Psoas muscle (tissue), 8 donors: Measurements from ENCODE around the gene TOP3A. TPM values are rescaled to one million over a fixed set of nuclear protein-coding genes. Genes with fewer than 3 reads are reported as not detected.
"Not testable (repeated sequence)": the region's sequence is repeated elsewhere in the genome, so short reads cannot be mapped to it uniquely, and the experiment has no call there.

Source experiments
- ATAC-seq, 4 donors: fragments of 200-7000 bp; cut with Tn5 transposase; one replicate each; pipeline ENCODE4 v1.9.1; 2020; ENCODE audit warnings: moderate library complexity in 3 of 4, mild to moderate bottlenecking in 2 of 4
- DNase-seq, 2 donors: peaks; one replicate each; pipeline ENCODE4 v3.0.0-alpha.2; 2020
- H3K27ac ChIP-seq: fragments of 200-600 bp; one replicate; pipeline ENCODE4 v1.8.0; 2022
- H3K27me3 ChIP-seq, 3 donors: fragments of 200-600 bp in 1 of 3; one replicate each; pipeline versions ENCODE4 v1.6.1 to v1.8.0; 2013 to 2022; ENCODE audit warnings: low read length in 2 of 3, mild to moderate bottlenecking in 2 of 3, moderate library complexity in 1 of 3; ENCODE audit not compliant: insufficient read depth in 3 of 3
- H3K36me3 ChIP-seq, 2 donors: fragments of 200-600 bp in 1 of 2; one replicate each; pipeline versions ENCODE4 v1.6.1 to v1.8.0; 2013 to 2022; ENCODE audit warnings: low read depth in 1 of 2, mild to moderate bottlenecking in 1 of 2, moderate library complexity in 1 of 2; ENCODE audit not compliant: insufficient read depth in 1 of 2
- H3K4me1 ChIP-seq: fragments of 200-600 bp; one replicate; pipeline ENCODE4 v1.8.0; 2022
- H3K4me3 ChIP-seq: fragments of 200-600 bp; one replicate; pipeline ENCODE4 v1.8.0; 2022; ENCODE audit warnings: mild to moderate bottlenecking
- H3K9me3 ChIP-seq: fragments of 200-600 bp; one replicate; pipeline ENCODE4 v1.8.0; 2022
- CTCF ChIP-seq: fragments of 200-600 bp; IDR thresholded peaks from one replicate; pipeline ENCODE4 v1.8.0; 2022; ENCODE audit warnings: antibody characterized with exemption
- WGBS, 3 donors: extraction: QIAGEN DNeasy Blood & Tissue Kit; methylation state at CpG; one replicate each; pipeline versions ENCODE4 v1.1.6 to v1.1.7; 2013; 5-methylcytosine and 5-hydroxymethylcytosine counted together
- intact Hi-C, 2 donors: fragments of 100-400 bp; cut with DNase I; formaldehyde crosslinking; loops; one replicate each; pipeline versions ENCODE4 v1.11.0 to v1.14.2; 2022
- polyA plus RNA-seq, 3 donors: library from polyadenylated mRNA; stranded (reverse); fragments of 200-250 nt; gene quantifications; one replicate each; pipeline ENCODE4 v1.2.3, GENCODE V29; 2013
- total RNA-seq, 4 donors: library from RNA; stranded (reverse); fragmentation: NEBNext Ultra II Directional in 2 of 4; extraction: Animal tissue kit (Norgen Biotek cat#: 25700) in 2 of 4; gene quantifications; one replicate each; pipeline versions ENCODE4 v1.2.1 to v1.2.4, GENCODE V29; 2021 to 2023
- donor health status: healthy with polysubstance abuse.
- donor health status: DM: no; HTN: no; CAD: no; lungs with moderate emphysema.
- donor health status: Bipolar disorder and iron deficiency.
- donor health status: healthy.
- donor health status: DM: yes; HTN: yes; CAD: no.
- donor health status: DM: no; HTN: no; CAD: no.
- donor health status: DM: no; HTN: no; CAD: no.
- donor health status: DM: yes; HTN: yes; CAD: no.

The TOP3A gene
- total and polyA plus RNA-seq, 7 donors, result 8.8 to 24.3 (median 13.6) TPM

- no peak for ATAC-seq
- H3K27me3 ChIP-seq, result no peaks in the 10 kb centered on the region
- 91 to 95% (median 94%) methylated on average over 6 of the region's 6 CpGs for WGBS, 3 donors
- TF ChIP-seq CTCF, result no peak
- no peak overlapping the region for H3K27ac ChIP-seq
- no peaks in the 10 kb centered on the region for H3K9me3 ChIP-seq
- no peak for DNase-seq
- H3K4me3 ChIP-seq, result no peak overlapping the region
- intact Hi-C loops, result no loop called here
- H3K4me1 ChIP-seq, result no peaks in the 10 kb centered on the region
- peaks cover 7 to 79% of the 10 kb centered on the region in 2 donors for H3K36me3 ChIP-seq
These were observed 38.7 kb upstream of the TOP3A start for GRCh38 chr17:18353541-18353940.

- no peaks in the 10 kb centered on the region for H3K9me3 ChIP-seq
- no peak overlapping the region for H3K27ac ChIP-seq
- H3K4me1 ChIP-seq, result no peaks in the 10 kb centered on the region
- H3K4me3 ChIP-seq, result no peak overlapping the region
- no peak for TF ChIP-seq CTCF
- ATAC-seq (no peak), DNase-seq (no peak)
- peaks cover 6 to 92% of the 10 kb centered on the region in 2 donors for H3K36me3 ChIP-seq
- WGBS, 3 donors, result 72 to 92% (median 76%) methylated on average over 5 of the region's 5 CpGs
- no peaks in the 10 kb centered on the region for H3K27me3 ChIP-seq
- intact Hi-C loops, result loop anchor here in 1 of 2 donors (5.0 kb wide), 1 partner anchor 57 kb away; no protein-coding TSS in a partner anchor
These were observed 29.2 kb upstream of the TOP3A start for GRCh38 chr17:18344021-18344420.

GRCh38 chr17:18339933-18340332 is 25.1 kb upstream of the TOP3A start:
- no peak for DNase-seq
- peaks cover 3 to 79% of the 10 kb centered on the region in 2 donors for H3K36me3 ChIP-seq
- intact Hi-C loops, result loop anchor here in 1 of 2 donors (5.0 kb wide), 1 partner anchor 53 kb away; no protein-coding TSS in a partner anchor
- no peaks in the 10 kb centered on the region for H3K9me3 ChIP-seq
- H3K4me1 ChIP-seq, result no peaks in the 10 kb centered on the region
- H3K4me3 ChIP-seq, result no peak overlapping the region
- TF ChIP-seq CTCF, result no peak
- H3K27ac ChIP-seq, result no peak overlapping the region
- WGBS, 3 donors, result 94 to 97% (median 96%) methylated on average over 13 of the region's 13 CpGs
- H3K27me3 ChIP-seq, result no peaks in the 10 kb centered on the region
- no peak for ATAC-seq

- 92 to 96% (median 95%) methylated on average over 19 to 25 of the region's 25 CpGs for WGBS, 3 donors
- H3K27me3 ChIP-seq, ATAC-seq, H3K27ac ChIP-seq, DNase-seq, H3K4me1 ChIP-seq, H3K9me3 ChIP-seq, H3K4me3 ChIP-seq, intact Hi-C loops: not testable (repeated sequence)
- H3K36me3 ChIP-seq, result peaks cover 3 to 83% of the 10 kb centered on the region in 2 donors
These were observed 23.4 kb upstream of the TOP3A start for GRCh38 chr17:18338158-18338557.

- WGBS, 3 donors, result 72 to 97% (median 91%) methylated on average over 4 of the region's 4 CpGs
- DNase-seq, result no peak
- peaks cover 2 to 91% of the 10 kb centered on the region in 2 donors for H3K36me3 ChIP-seq
- no peak overlapping the region for H3K27ac ChIP-seq
- intact Hi-C loops, result no loop called here
- no peaks in the 10 kb centered on the region for H3K9me3 ChIP-seq
- no peak for ATAC-seq
- H3K27me3 ChIP-seq, result no peaks in the 10 kb centered on the region
- no peaks in the 10 kb centered on the region for H3K4me1 ChIP-seq
- no peak overlapping the region for H3K4me3 ChIP-seq
- TF ChIP-seq CTCF, result no peak
These were observed 18.2 kb upstream of the TOP3A start for GRCh38 chr17:18332909-18333489.
